Measurements from ENCODE around the gene CRYBG1.

DNA sequence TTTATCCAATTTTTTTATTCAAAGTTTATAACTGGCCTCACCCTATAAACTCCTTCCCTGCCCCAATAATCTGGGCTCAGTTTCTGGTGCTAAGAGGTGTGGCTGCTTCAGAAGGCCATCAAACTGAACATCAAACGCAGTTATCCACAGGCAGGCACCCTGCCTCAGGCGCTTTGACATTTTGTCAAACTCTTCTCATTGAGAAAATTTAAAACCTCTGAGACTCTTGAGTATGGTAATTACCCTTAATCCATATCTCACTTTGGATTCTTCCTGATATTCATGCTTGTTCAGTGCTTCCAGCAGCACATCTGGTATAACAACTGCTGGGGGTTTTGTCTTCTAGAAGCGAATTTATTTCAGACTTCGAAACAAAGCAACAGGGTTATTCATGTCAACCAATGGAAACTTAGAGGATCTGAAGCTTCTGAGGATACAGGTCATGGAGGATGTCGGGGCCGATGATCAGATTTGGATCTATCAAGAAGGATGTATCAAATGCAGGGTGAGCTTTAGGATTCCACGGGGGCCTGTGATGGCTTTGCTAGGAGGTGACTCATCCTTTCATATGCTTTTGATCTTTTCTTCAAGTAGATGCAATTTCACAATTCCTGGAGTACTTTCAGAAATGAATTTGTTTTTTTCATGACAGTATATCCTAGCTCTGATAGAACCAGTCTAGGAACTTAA, 200.6 kb downstream of the CRYBG1 start:
- TF ChIP-seq EP300 (IDR thresholded peaks at IDR 0.05; ENCODE audit: borderline replicate concordance in 1 of 2, control insufficient read depth in 1 of 2, low read depth in 2 of 2, low read length in 2 of 2) (no peak), RAD21 (IDR thresholded peaks at IDR 0.05; ENCODE audit: insufficient read depth, low read depth, low read length) (no peak), POLR2A (IDR thresholded peaks at IDR 0.05; ENCODE audit: low read depth, low read length) (no peak), JUND (IDR thresholded peaks at IDR 0.05; ENCODE audit: low read depth, low read length) (no peak), EGR1 (IDR thresholded peaks at IDR 0.05; ENCODE audit: borderline replicate concordance in 1 of 2, low read depth in 2 of 2, low read length in 2 of 2) (no peak), SIX5 (IDR thresholded peaks at IDR 0.05; ENCODE audit: low read depth, low read length, severe bottlenecking) (no peak)
- TF ChIP-seq, protein P1, sequence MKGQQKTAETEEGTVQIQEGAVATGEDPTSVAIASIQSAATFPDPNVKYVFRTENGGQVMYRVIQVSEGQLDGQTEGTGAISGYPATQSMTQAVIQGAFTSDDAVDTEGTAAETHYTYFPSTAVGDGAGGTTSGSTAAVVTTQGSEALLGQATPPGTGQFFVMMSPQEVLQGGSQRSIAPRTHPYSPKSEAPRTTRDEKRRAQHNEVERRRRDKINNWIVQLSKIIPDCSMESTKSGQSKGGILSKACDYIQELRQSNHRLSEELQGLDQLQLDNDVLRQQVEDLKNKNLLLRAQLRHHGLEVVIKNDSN (IDR thresholded peaks at IDR 0.05; ENCODE audit: borderline replicate concordance, extremely low read length, insufficient read depth, low read depth, low read length): no peak
